Suprapubic skin (tissue), 4 donors: ENCODE results near the gene PTAFR. TPM values are rescaled to one million over a fixed set of nuclear protein-coding genes. Genes with fewer than 3 reads are reported as not detected.

Source experiments
- total RNA-seq, 4 donors: library from RNA; depleted of rRNA; stranded (reverse); fragments of >200 nt; gene quantifications; one replicate each; pipeline ENCODE4 v1.1.0, GENCODE V29; 2016

The PTAFR gene
- total RNA-seq, 4 donors from 2014 or later = 3.3 to 6.8 (median 5.5) TPM

Other genes starting within 250 kb of the PTAFR start
- 1 to 10 TPM in 3 of 4 donors, under 1 TPM in 1; 0.48 to 3.2 (median 1.7) TPM for gene SMPDL3B, start 241.7 kb downstream of the PTAFR start, total RNA-seq
- 1 to 10 TPM; 6.1 to 7.7 (median 6.3) TPM for gene XKR8, start 216.7 kb downstream of the PTAFR start, total RNA-seq
- gene EYA3, start 88.1 kb downstream of the PTAFR start, total RNA-seq = 10 to 100 TPM; 15.4 to 20.3 (median 17.2) TPM
- 10 to 100 TPM; 28.2 to 39.0 (median 31.7) TPM for gene DNAJC8, start 56.3 kb upstream of the PTAFR start, total RNA-seq
- gene ATP5IF1, start 59.4 kb upstream of the PTAFR start, total RNA-seq = 100 to 1,000 TPM; 195 to 277 (median 229) TPM
- 10 to 100 TPM in 1 of 4 donors, 1 to 10 TPM in 3; 7.4 to 12.1 (median 7.5) TPM for gene SESN2, start 82.8 kb upstream of the PTAFR start, total RNA-seq
- gene MED18, start 152.3 kb upstream of the PTAFR start, total RNA-seq = 10 to 100 TPM in 3 of 4 donors, 1 to 10 TPM in 1; 9.0 to 17.3 (median 12.4) TPM
- gene PHACTR4, start 193.1 kb upstream of the PTAFR start, total RNA-seq = 10 to 100 TPM; 29.0 to 64.2 (median 47.5) TPM